Loucy (cell line): ENCODE measurements around the gene UBE2D2.
"Not testable (repeated sequence)": the region's sequence is repeated elsewhere in the genome, so short reads cannot be mapped to it uniquely, and the experiment has no call there.

Experiments used
- H2AFZ ChIP-seq: fragments of 200-600 bp; sonication (generic); 2 replicates; pipeline ENCODE4 v1.6.0; 2016; ENCODE audit warnings: antibody characterized with exemption, mild to moderate bottlenecking, low read length, moderate library complexity
- H3F3A ChIP-seq: fragments of 200-600 bp; 2 replicates; pipeline ENCODE4 v1.6.0; 2016; ENCODE audit warnings: antibody characterized with exemption, low read depth, mild to moderate bottlenecking
- H3K27me3 ChIP-seq: fragments of 200-600 bp; sonication (generic); 2 replicates; pipeline ENCODE4 v1.6.1; 2014; ENCODE audit warnings: low read length, mild to moderate bottlenecking; ENCODE audit not compliant: insufficient read depth, poor library complexity, severe bottlenecking
- H3K36me3 ChIP-seq: fragments of 200-600 bp; sonication (generic); 2 replicates; pipeline ENCODE4 v1.6.1; 2016; ENCODE audit warnings: low read length; ENCODE audit not compliant: insufficient read depth
- H3K4me1 ChIP-seq: fragments of 200-600 bp; sonication (generic); 2 replicates; pipeline ENCODE4 v1.5.1; 2014; ENCODE audit warnings: low read length, mild to moderate bottlenecking; ENCODE audit not compliant: insufficient read depth, poor library complexity, severe bottlenecking
- H3K4me2 ChIP-seq: fragments of 200-600 bp; sonication (generic); 2 replicates; pipeline ENCODE4 v1.6.0; 2014; ENCODE audit warnings: antibody characterized with exemption, low read length, low read depth, mild to moderate bottlenecking; ENCODE audit not compliant: poor library complexity, severe bottlenecking
- H3K4me3 ChIP-seq: fragments of 200-600 bp; sonication (generic); 2 replicates; pipeline ENCODE4 v1.5.1; 2014; ENCODE audit warnings: low read length, mild to moderate bottlenecking, mixed read lengths; ENCODE audit not compliant: poor library complexity, severe bottlenecking
- H3K79me2 ChIP-seq: fragments of 200-600 bp; sonication (generic); 2 replicates; pipeline ENCODE4 v1.6.1; 2014; ENCODE audit warnings: low read length; ENCODE audit not compliant: insufficient read depth
- H3K9ac ChIP-seq: fragments of 200-600 bp; sonication (generic); 2 replicates; pipeline ENCODE4 v1.6.0; 2014; ENCODE audit warnings: mild to moderate bottlenecking, low read depth, low read length, moderate library complexity; ENCODE audit not compliant: poor library complexity, severe bottlenecking
- H3K9me2 ChIP-seq: fragments of 200-600 bp; sonication (generic); replicated peaks from 2 replicates; pipeline ENCODE4 v1.6.1; 2016; ENCODE audit warnings: low read depth, low read length, mixed read lengths
- H3K9me3 ChIP-seq: fragments of 200-600 bp; sonication (generic); 2 replicates; pipeline ENCODE4 v1.6.1; 2014; ENCODE audit warnings: mild to moderate bottlenecking, antibody characterized with exemption, low read length, low read depth; ENCODE audit not compliant: insufficient read depth
- H4K20me1 ChIP-seq: fragments of 200-600 bp; sonication (generic); 2 replicates; pipeline ENCODE4 v1.6.0; 2014; ENCODE audit warnings: antibody characterized with exemption, low read length, mild to moderate bottlenecking; ENCODE audit not compliant: insufficient read depth, poor library complexity, severe bottlenecking
- EZH2phosphoT487 ChIP-seq: fragments of 200-600 bp; IDR thresholded peaks from 2 replicates; pipeline ENCODE4 v1.6.1; 2018; ENCODE audit warnings: antibody characterized with exemption, mild to moderate bottlenecking, moderate library complexity, borderline replicate concordance
- TF ChIP-seq, protein P1 (sequence below): fragments of 200-600 bp; sonication (generic); conservative IDR thresholded peaks from 2 replicates; pipeline ENCODE4 v1.5.1; 2014; ENCODE audit warnings: mild to moderate bottlenecking, antibody characterized with exemption, low read length

The UBE2D2 gene

DNA sequence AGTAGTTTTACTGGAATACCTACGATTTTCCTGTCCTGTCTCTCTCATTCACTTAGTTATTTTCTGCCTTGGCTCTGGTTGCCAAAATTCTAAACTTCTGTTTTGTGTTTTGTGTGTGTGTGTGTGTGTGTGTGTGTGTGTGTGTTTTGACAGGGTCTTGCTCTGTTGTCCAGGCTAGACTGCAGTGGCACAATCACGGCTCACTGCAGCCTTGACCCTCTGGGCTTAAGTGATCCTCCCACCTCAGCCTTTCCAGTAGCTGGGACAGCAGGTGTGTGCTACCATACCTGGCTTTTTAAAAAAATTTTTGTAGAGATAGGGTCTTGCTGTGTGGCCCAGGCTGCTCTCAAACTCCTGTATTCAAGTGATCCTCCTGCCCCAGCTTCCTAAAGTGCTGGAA lies 17.2 kb downstream of the UBE2D2 start:
- H3K36me3 ChIP-seq: peaks cover 16% of the 10 kb centered on the region; the same call in 1 of the 2 replicates
- peaks cover 28% of the 10 kb centered on the region for H3K4me1 ChIP-seq
- H4K20me1 ChIP-seq: peaks cover 80% of the 10 kb centered on the region
- no peak for TF ChIP-seq EZH2phosphoT487
- TF ChIP-seq, protein P1, sequence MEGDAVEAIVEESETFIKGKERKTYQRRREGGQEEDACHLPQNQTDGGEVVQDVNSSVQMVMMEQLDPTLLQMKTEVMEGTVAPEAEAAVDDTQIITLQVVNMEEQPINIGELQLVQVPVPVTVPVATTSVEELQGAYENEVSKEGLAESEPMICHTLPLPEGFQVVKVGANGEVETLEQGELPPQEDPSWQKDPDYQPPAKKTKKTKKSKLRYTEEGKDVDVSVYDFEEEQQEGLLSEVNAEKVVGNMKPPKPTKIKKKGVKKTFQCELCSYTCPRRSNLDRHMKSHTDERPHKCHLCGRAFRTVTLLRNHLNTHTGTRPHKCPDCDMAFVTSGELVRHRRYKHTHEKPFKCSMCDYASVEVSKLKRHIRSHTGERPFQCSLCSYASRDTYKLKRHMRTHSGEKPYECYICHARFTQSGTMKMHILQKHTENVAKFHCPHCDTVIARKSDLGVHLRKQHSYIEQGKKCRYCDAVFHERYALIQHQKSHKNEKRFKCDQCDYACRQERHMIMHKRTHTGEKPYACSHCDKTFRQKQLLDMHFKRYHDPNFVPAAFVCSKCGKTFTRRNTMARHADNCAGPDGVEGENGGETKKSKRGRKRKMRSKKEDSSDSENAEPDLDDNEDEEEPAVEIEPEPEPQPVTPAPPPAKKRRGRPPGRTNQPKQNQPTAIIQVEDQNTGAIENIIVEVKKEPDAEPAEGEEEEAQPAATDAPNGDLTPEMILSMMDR: no peak
- H3F3A ChIP-seq: 0 out of 2 replicates have a peak, but pooled peaks cover 3% of the 10 kb centered on the region
- no peak overlapping the region for H3K9ac ChIP-seq
- no peak overlapping the region for H2AFZ ChIP-seq
- H3K4me3 ChIP-seq: no peak overlapping the region
- no peaks in the 10 kb centered on the region for H3K9me2 ChIP-seq
- H3K4me2 ChIP-seq: no peak overlapping the region
- H3K27me3 ChIP-seq: no peaks in the 10 kb centered on the region
- H3K9me3 ChIP-seq: no peaks in the 10 kb centered on the region
- H3K79me2 ChIP-seq: peaks cover 98% of the 10 kb centered on the region

DNA sequence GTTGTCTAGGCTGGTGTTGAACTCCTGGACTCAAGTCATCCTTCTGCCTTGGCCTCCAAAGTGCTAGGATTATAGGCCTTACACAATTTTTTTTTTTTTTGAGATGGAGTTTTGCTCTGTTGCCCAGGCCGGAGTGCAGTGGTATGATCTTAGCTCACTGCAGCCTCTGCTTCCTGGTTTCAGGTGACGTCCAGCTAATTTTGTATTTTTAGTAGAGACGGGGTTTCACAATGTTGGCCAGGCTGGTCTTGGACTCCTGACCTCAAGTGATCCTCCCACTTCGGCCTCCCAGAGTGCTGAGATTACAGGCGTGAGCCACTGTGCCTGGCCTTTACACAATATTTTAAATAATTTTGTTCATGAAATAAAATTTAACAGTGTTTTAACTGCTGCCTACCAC lies 21.0 kb downstream of the UBE2D2 start:
- H3K4me2 ChIP-seq, H3K4me3 ChIP-seq, H2AFZ ChIP-seq, H3K9ac ChIP-seq, H3K27me3 ChIP-seq, H3K9me2 ChIP-seq, H3K9me3 ChIP-seq, H3F3A ChIP-seq, H3K4me1 ChIP-seq: not testable (repeated sequence)
- peaks cover 81% of the 10 kb centered on the region for H4K20me1 ChIP-seq
- peaks cover 100% of the 10 kb centered on the region for H3K79me2 ChIP-seq
- H3K36me3 ChIP-seq: peaks cover 24% of the 10 kb centered on the region; the same call in 1 of the 2 replicates

DNA sequence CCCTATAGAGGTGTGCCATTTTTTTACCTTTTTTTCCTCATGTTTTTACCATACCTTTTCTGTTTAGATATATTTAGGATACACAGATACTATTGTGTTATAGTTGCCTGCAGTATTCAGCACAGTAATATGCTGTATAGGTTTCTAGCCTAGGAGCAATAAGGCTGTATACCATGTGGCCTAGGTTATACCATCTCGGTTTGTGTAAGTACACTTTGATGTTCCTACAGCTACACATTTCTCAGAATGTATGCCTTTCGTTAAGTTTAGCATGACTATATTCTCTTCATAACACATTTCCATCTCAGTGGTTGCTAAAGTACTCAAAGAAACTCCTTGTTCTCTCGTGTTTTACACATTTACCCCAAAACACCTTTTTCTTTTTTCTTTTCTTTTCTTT lies 23.0 kb downstream of the UBE2D2 start:
- peaks cover 30% of the 10 kb centered on the region for H3K36me3 ChIP-seq
- TF ChIP-seq, protein P1: no peak
- H2AFZ ChIP-seq: no peak overlapping the region
- no peaks in the 10 kb centered on the region for H3K9me3 ChIP-seq
- no peaks in the 10 kb centered on the region for H3K4me1 ChIP-seq
- no peaks in the 10 kb centered on the region for H3F3A ChIP-seq
- H3K27me3 ChIP-seq: no peaks in the 10 kb centered on the region
- peaks cover 77% of the 10 kb centered on the region for H4K20me1 ChIP-seq
- H3K79me2 ChIP-seq: peaks cover 100% of the 10 kb centered on the region
- H3K9ac ChIP-seq: no peak overlapping the region
- no peak overlapping the region for H3K4me2 ChIP-seq
- no peak overlapping the region for H3K4me3 ChIP-seq
- H3K9me2 ChIP-seq: no peaks in the 10 kb centered on the region

DNA sequence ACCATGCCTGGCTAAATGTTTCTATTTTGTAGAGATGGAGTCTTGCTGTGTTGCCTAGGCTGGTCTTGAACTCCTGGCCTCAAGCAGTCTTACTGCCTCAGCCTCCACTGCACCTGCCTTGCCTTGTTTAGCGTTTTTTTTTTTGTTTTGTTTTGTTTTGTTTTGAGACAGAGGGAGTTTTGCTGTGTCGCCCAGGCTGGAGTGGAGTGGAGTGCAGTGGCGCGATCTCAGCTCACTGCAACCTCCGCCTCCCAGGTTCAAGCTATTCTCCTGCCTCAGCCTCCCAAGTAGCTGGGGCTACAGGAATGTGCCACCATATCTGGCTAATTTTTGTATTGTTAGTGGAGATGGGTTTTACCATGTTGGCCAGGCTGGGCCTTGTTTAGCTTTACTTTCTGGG lies 27.0 kb downstream of the UBE2D2 start:
- H3K27me3 ChIP-seq, H3K4me3 ChIP-seq, H3K4me1 ChIP-seq, H3K4me2 ChIP-seq, H3K9ac ChIP-seq, H3K9me3 ChIP-seq, H3K9me2 ChIP-seq, H3F3A ChIP-seq, H2AFZ ChIP-seq: not testable (repeated sequence)
- Histone ChIP-seq H3K79me2 (peaks cover 97% of the 10 kb centered on the region), H3K36me3 (peaks cover 26% of the 10 kb centered on the region), H4K20me1 (peaks cover 77% of the 10 kb centered on the region)
